Thyroid gland (tissue), 4 donors: ENCODE results near the gene DOCK2.

Experiments
- CTCF ChIP-seq, 6 experiments: fragments of 200-600 bp in 3 of 6; fragments of 450-650 bp in 3 of 6; sonication (generic) in 3 of 6; IDR thresholded peaks; one replicate each; pipeline ENCODE4 v1.5.1; 2016 to 2019; ENCODE audit warnings: antibody characterized with exemption in 6 of 6, mild to moderate bottlenecking in 2 of 6, inconsistent platforms in 1 of 6, moderate library complexity in 1 of 6
- POLR2A ChIP-seq, 2 donors: fragments of 450-650 bp; IDR thresholded peaks; one replicate each; pipeline ENCODE4 v1.6.1; 2017; ENCODE audit warnings: antibody characterized with exemption in 2 of 2, mild to moderate bottlenecking in 2 of 2, moderate library complexity in 1 of 2

- no peak for TF ChIP-seq POLR2A (IDR thresholded peaks at IDR 0.05)
- no peak for TF ChIP-seq CTCF (IDR thresholded peaks at IDR 0.05)
Measured at GRCh38 chr5:169599451-169599850, 37.6 kb upstream of the DOCK2 start.
